Adrenal gland (tissue), 12 donors: Measurements from ENCODE around the gene DHRS4. TPM values are rescaled to one million over a fixed set of nuclear protein-coding genes. Genes with fewer than 3 reads are reported as not detected.

Source experiments
- DNase-seq, 7 donors: peaks; one replicate each; pipeline ENCODE4 v3.0.0-alpha.2; 2019 to 2020
- H3K27ac ChIP-seq, 5 donors: fragments of 200-600 bp; sonication (generic) in 4 of 5; 1 replicate in 3 of 5; 2 replicates in 2 of 5; pipeline versions ENCODE4 v1.5.1 to v1.8.0; 2016 to 2020; ENCODE audit warnings: mild to moderate bottlenecking in 1 of 5
- H3K27me3 ChIP-seq: fragments of 200-600 bp; 2 replicates; pipeline ENCODE4 v1.8.0; 2021
- H3K36me3 ChIP-seq, 2 donors: fragments of 200-600 bp; replicated peaks in 1 of 2; 1 replicate in 1 of 2; 2 replicates in 1 of 2; pipeline versions ENCODE4 v1.5.1 to v1.8.0; 2018 to 2022
- H3K4me1 ChIP-seq, 2 donors: fragments of 200-600 bp; replicated peaks in 1 of 2; 1 replicate in 1 of 2; 2 replicates in 1 of 2; pipeline versions ENCODE4 v1.5.1 to v1.8.0; 2018 to 2021
- H3K4me3 ChIP-seq, 4 donors: fragments of 200-600 bp; sonication (generic) in 3 of 4; one replicate each; pipeline ENCODE4 v1.5.1; 2016 to 2018
- H3K9me3 ChIP-seq, 3 donors: fragments of 200-600 bp; sonication (generic) in 1 of 3; replicated peaks in 1 of 3; 1 replicate in 2 of 3; 2 replicates in 1 of 3; pipeline versions ENCODE4 v1.5.1 to v1.8.0; 2016 to 2021
- POLR2A ChIP-seq, 2 donors: fragments of 450-650 bp; IDR thresholded peaks; one replicate each; pipeline ENCODE4 v1.6.1; 2017; ENCODE audit warnings: antibody characterized with exemption in 2 of 2, mild to moderate bottlenecking in 2 of 2, moderate library complexity in 1 of 2
- WGBS, 4 donors: extraction: QIAGEN DNeasy Blood & Tissue Kit in 2 of 4; methylation state at CpG; one replicate each; pipeline versions ENCODE4 v1.1.5 to v1.1.7; 2013 to 2017; 5-methylcytosine and 5-hydroxymethylcytosine counted together
- intact Hi-C, 2 donors: fragments of 100-400 bp; cut with DNase I; formaldehyde crosslinking; loops; one replicate each; pipeline versions ENCODE4 v1.14.1 to v1.15.0; 2022 to 2023
- polyA plus RNA-seq, 3 donors: library from polyadenylated mRNA; stranded (reverse); fragments of 200-250 nt in 2 of 3; fragments of 350-450 nt in 1 of 3; fragmentation: Illumina TruSeq in 1 of 3; extraction: RNeasy Lipid Tissue Mini Kit (QIAGEN cat#74804) in 1 of 3; gene quantifications; one replicate each; pipeline ENCODE4 v1.2.3, GENCODE V29; 2013 to 2014
- total RNA-seq, 9 donors: library from RNA; depleted of rRNA in 4 of 9; stranded (reverse); fragments of >200 nt in 4 of 9; fragments of 120-200 nt in 1 of 9; fragmentation: NEBNext Ultra II Directional in 1 of 9; extraction: Animal tissue kit (Norgen Biotek cat#: 25700) in 1 of 9; gene quantifications; one replicate each; pipeline versions ENCODE4 v1.1.0 to v1.2.4, GENCODE V29; 2013 to 2023
- TF ChIP-seq, protein P1 (sequence below), 6 experiments: fragments of 450-650 bp in 4 of 6; fragments of 200-600 bp in 2 of 6; sonication (generic) in 1 of 6; IDR thresholded peaks; 1 replicate in 5 of 6; 2 replicates in 1 of 6; pipeline versions ENCODE4 v1.5.1 to v1.8.0; 2016 to 2021; ENCODE audit warnings: antibody characterized with exemption in 6 of 6, mild to moderate bottlenecking in 2 of 6, moderate library complexity in 1 of 6
- donor health status: healthy with polysubstance abuse.
- donor health status: Bipolar disorder and iron deficiency.
- donor health status: DM: yes; HTN: yes; CAD: no.
- donor health status: DM: no; HTN: no; CAD: no.
- donor health status: DM: no; HTN: no; CAD: no.
- donor health status: DM: yes; HTN: yes; CAD: no.

Gene DHRS4
- total and polyA plus RNA-seq, 12 donors, result 26.1 to 77.5 (median 47.7) TPM

DNA sequence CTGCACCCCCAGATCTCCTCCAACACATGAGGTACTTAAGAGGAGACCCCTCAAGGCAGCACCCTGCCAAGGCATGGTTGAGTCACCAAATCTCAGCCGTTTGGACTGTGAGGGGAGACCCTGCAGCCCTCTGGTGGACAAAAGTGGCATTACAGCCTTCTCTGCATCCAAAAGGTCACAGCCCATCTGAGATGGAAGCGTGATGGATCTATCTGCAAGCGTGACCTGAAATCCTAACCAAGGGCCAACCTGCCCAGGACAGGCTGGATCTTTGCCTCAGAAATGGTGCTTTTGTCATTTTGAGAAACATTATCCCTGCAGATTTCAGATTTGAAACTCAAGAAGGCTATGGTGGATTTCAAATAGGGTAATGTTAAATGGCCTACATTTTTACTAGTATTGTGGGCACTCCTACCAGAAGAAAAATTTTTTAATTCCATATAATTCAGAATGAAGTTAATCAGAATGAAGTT, 23.7 kb upstream of the DHRS4 start:
- WGBS, 4 donors, result 0 to 5% (median 2%) methylated on average over 1 to 3 of the region's 3 CpGs
- Histone ChIP-seq H3K27ac (no peak overlapping the region), H3K4me1 (no peaks in the 10 kb centered on the region), H3K4me3 (no peak overlapping the region), H3K9me3 (no peaks in the 10 kb centered on the region), H3K27me3 (no peaks in the 10 kb centered on the region), H3K36me3 (no peaks in the 10 kb centered on the region)
- TF ChIP-seq, protein P1, sequence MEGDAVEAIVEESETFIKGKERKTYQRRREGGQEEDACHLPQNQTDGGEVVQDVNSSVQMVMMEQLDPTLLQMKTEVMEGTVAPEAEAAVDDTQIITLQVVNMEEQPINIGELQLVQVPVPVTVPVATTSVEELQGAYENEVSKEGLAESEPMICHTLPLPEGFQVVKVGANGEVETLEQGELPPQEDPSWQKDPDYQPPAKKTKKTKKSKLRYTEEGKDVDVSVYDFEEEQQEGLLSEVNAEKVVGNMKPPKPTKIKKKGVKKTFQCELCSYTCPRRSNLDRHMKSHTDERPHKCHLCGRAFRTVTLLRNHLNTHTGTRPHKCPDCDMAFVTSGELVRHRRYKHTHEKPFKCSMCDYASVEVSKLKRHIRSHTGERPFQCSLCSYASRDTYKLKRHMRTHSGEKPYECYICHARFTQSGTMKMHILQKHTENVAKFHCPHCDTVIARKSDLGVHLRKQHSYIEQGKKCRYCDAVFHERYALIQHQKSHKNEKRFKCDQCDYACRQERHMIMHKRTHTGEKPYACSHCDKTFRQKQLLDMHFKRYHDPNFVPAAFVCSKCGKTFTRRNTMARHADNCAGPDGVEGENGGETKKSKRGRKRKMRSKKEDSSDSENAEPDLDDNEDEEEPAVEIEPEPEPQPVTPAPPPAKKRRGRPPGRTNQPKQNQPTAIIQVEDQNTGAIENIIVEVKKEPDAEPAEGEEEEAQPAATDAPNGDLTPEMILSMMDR (IDR thresholded peaks at IDR 0.05), result peak; percentile 60 to 91 (median 82)
- no peak for TF ChIP-seq POLR2A (IDR thresholded peaks at IDR 0.05)
- DNase-seq, result peak; percentile 64 to 92 (median 79)
- intact Hi-C loops, result loop anchor here (5.0 kb wide), 2 partner anchors 203 to 298 kb away; no protein-coding TSS in a partner anchor

DNA sequence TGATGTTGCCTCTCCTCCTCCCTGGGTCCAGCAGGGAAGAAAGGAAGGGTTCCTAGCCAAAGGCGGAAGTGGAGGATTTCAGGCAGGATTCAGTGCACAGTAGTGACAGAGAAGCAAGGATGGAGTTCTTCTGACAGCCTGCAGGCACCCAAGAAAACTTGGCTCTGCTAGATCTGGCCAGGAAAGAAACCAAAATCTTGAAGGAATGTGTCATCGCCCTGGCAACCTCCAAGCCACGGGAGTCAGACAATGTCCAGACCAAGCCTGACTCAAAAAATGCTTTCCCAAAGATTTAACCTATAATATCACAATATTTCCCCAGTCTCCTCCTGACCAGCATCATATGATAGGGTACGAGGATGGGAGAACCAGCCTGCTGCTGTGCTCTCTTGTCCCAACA, 22.8 kb upstream of the DHRS4 start:
- DNase-seq, result no peak
- no peak for TF ChIP-seq POLR2A (IDR thresholded peaks at IDR 0.05)
- TF ChIP-seq, protein P1 (IDR thresholded peaks at IDR 0.05), result no peak
- WGBS, 4 donors, result 61 to 75% (median 66%) methylated on average over 4 of the region's 4 CpGs

GRCh38 chr14:23931721-23932289, 21.8 kb upstream of the DHRS4 start:
- intact Hi-C loops, result loop anchor here in 1 of 2 donors (5.0 kb wide), 1 partner anchor 205 kb away; no protein-coding TSS in a partner anchor
- TF ChIP-seq, protein P1 (IDR thresholded peaks at IDR 0.05), result no peak
- no peak for TF ChIP-seq POLR2A (IDR thresholded peaks at IDR 0.05)

More for the DNA sequence above, 22.8 kb upstream of the DHRS4 start:
- H3K9me3 ChIP-seq, result no peaks in the 10 kb centered on the region
- no peak overlapping the region for H3K27ac ChIP-seq
- no peak overlapping the region for H3K4me3 ChIP-seq
- no peaks in the 10 kb centered on the region for H3K4me1 ChIP-seq
- intact Hi-C loops, result loop anchor here in 1 of 2 donors (5.0 kb wide), 1 partner anchor 203 kb away; no protein-coding TSS in a partner anchor
- H3K36me3 ChIP-seq, result no peaks in the 10 kb centered on the region
- no peaks in the 10 kb centered on the region for H3K27me3 ChIP-seq

DNA sequence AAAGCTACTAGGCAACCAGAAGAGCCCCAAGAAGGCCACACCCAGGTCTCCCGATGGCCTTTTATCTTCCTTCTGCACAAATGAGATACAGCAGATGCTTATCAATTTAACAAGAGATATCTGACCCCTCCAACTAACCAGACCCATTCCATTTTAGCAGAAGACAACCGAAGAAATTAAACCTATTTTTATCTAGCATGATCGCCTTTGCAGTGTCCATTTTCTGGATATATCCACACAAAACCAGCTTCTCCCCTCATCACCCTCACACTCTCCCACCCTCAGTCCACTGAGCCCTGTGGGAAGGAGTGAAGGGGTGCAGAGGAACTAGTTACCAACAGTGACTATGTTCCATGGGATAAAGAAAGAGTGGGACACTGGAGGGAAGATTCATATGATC, 20.9 kb upstream of the DHRS4 start:
- intact Hi-C loops, result loop anchor here in 1 of 2 donors (5.0 kb wide), 1 partner anchor 205 kb away; no protein-coding TSS in a partner anchor
- no peaks in the 10 kb centered on the region for H3K9me3 ChIP-seq
- no peaks in the 10 kb centered on the region for H3K36me3 ChIP-seq
- no peak overlapping the region for H3K27ac ChIP-seq
- DNase-seq, result no peak
- no peak overlapping the region for H3K4me3 ChIP-seq
- WGBS, 4 donors, result 71 to 92% (median 88%) methylated on average over 3 of the region's 3 CpGs
- H3K27me3 ChIP-seq, result no peaks in the 10 kb centered on the region
- TF ChIP-seq POLR2A (IDR thresholded peaks at IDR 0.05), result no peak
- TF ChIP-seq, protein P1 (IDR thresholded peaks at IDR 0.05), result no peak
- H3K4me1 ChIP-seq, result no peaks in the 10 kb centered on the region

More at GRCh38 chr14:23931721-23932289, 21.8 kb upstream of the DHRS4 start:
- WGBS, 4 donors, result 66 to 81% (median 78%) methylated on average over 6 of the region's 6 CpGs
- Histone ChIP-seq H3K9me3 (no peaks in the 10 kb centered on the region), H3K27me3 (no peaks in the 10 kb centered on the region), H3K36me3 (no peaks in the 10 kb centered on the region), H3K27ac (no peak overlapping the region), H3K4me3 (no peak overlapping the region), H3K4me1 (no peaks in the 10 kb centered on the region)
- no peak for DNase-seq
